Gastrocnemius medialis (tissue), 4 donors: ENCODE data around the gene PBX1.

Experiments
- CTCF ChIP-seq, 5 experiments: fragments of 450-650 bp in 3 of 5; fragments of 200-600 bp in 2 of 5; sonication (generic) in 2 of 5; IDR thresholded peaks in 4 of 5; conservative IDR thresholded peaks in 1 of 5; 1 replicate in 4 of 5; 2 replicates in 1 of 5; pipeline ENCODE4 v1.5.1; 2016 to 2019; ENCODE audit warnings: antibody characterized with exemption in 5 of 5, mild to moderate bottlenecking in 3 of 5, moderate library complexity in 3 of 5
- POLR2A ChIP-seq, 2 donors: fragments of 450-650 bp; IDR thresholded peaks; one replicate each; pipeline ENCODE4 v1.6.1; 2017; ENCODE audit warnings: antibody characterized with exemption in 2 of 2, mild to moderate bottlenecking in 2 of 2, moderate library complexity in 2 of 2

GRCh38 chr1:164886101-164886500 lies 327.1 kb downstream of the PBX1 start:
- TF ChIP-seq CTCF (IDR thresholded peaks at IDR 0.05 in 4 of 5, conservative IDR thresholded peaks at IDR 0.05 in 1 of 5) (no peak), POLR2A (IDR thresholded peaks at IDR 0.05) (no peak)
